ENCODE results near the gene DTNA. TPM values are rescaled to one million over a fixed set of nuclear protein-coding genes. Genes with fewer than 3 reads are reported as not detected.

DTNA gene
- total RNA-seq, 4 donors from 2014 or later: 22.7 to 60.5 (median 43.7) TPM

GRCh38 chr18:34695310-34695709 lies 14.8 kb upstream of the DTNA start:
- no peak for ATAC-seq (ENCODE audit: low FRiP score)
- no peak for DNase-seq (ENCODE audit: low spot score)
- no peak for TF ChIP-seq CTCF (IDR thresholded peaks at IDR 0.05)

- DNase-seq (ENCODE audit: low spot score) (no peak), ATAC-seq (ENCODE audit: low FRiP score) (no peak)
- no peak for TF ChIP-seq CTCF (IDR thresholded peaks at IDR 0.05)
Measured at GRCh38 chr18:34696671-34697070, 13.4 kb upstream of the DTNA start.

DNA sequence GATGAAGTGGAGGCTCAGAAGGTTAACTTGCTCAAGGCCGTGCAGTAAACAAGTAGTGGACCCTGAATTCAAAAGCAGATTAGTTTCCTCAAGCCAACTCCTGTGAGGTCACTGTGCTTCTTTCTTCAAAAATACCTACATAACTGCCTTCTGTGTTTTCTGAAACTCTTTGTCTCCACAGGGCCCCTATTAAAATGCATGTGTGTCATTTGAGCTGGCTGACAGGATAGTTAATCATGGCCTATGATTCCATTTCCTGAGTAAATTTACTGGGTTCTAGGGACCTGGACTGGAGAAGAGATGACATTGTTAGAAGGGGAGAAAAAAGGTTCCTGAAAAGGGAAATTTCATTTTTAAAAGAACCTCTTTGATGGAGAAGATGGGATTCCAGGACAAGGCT lies 12.9 kb upstream of the DTNA start:
- no peak for ATAC-seq (ENCODE audit: low FRiP score)
- DNase-seq (ENCODE audit: low spot score): no peak
- no peak for TF ChIP-seq CTCF (IDR thresholded peaks at IDR 0.05)

GRCh38 chr18:34697891-34698290 lies 12.2 kb upstream of the DTNA start:
- DNase-seq (ENCODE audit: low spot score): no peak
- no peak for ATAC-seq (ENCODE audit: low FRiP score)

GRCh38 chr18:34701911-34702310 lies 8.2 kb upstream of the DTNA start:
- no peak for TF ChIP-seq CTCF (IDR thresholded peaks at IDR 0.05)
- ATAC-seq (ENCODE audit: low FRiP score): no peak

More at GRCh38 chr18:34697891-34698290, 12.2 kb upstream of the DTNA start:
- TF ChIP-seq CTCF (IDR thresholded peaks at IDR 0.05): no peak

GRCh38 chr18:34702814-34703213 lies 7.3 kb upstream of the DTNA start:
- ATAC-seq (ENCODE audit: low FRiP score): no peak
- DNase-seq (ENCODE audit: low spot score): no peak
- TF ChIP-seq CTCF (IDR thresholded peaks at IDR 0.05): no peak

More at GRCh38 chr18:34701911-34702310, 8.2 kb upstream of the DTNA start:
- no peak for DNase-seq (ENCODE audit: low spot score)

GRCh38 chr18:34704074-34704473 lies 6.0 kb upstream of the DTNA start:
- ATAC-seq (ENCODE audit: low FRiP score) (no peak), DNase-seq (ENCODE audit: low spot score) (no peak)
- no peak for TF ChIP-seq CTCF (IDR thresholded peaks at IDR 0.05)
